Left forelimb (tissue), 1 donor: ENCODE results near the gene JPT2.
"Not testable (repeated sequence)": the region's sequence is repeated elsewhere in the genome, so short reads cannot be mapped to it uniquely, and the experiment has no call there.

ENCODE experiments used
- DNase-seq: peaks from one replicate; pipeline ENCODE4 v3.0.0-alpha.2; 2018; ENCODE audit warnings: low spot score

The JPT2 gene

GRCh38 chr16:1676661-1677060 lies 1.4 kb upstream of the JPT2 start:
- DNase-seq = no peak

DNA sequence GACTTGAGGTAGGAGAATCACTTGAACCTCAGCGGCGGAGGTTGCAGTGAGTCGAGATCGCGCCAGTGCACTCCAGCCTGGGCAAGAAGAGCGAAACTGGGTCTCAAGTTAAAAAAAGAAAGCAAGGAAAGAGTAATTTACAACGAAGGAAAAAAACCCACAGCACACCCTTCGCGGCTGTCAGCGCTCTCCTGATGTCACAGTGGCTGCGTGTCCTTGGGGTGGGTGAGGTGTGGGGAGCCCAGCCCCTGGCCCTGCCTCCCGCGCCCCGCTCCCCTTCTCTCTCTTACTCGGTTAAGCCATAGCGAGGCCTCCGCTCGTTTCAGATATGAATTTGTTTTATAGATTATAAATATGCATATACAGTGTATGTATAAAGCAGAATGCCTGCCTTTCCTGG lies 740 bp upstream of the JPT2 start:
- DNase-seq = no peak

- DNase-seq = no peak
Observed at GRCh38 chr16:1678500-1679098, 520 bp downstream of the JPT2 start.

- DNase-seq = no peak
Observed at GRCh38 chr16:1680361-1680760, 2.3 kb downstream of the JPT2 start.

- no peak for DNase-seq
Observed at GRCh38 chr16:1681032-1681431, 3.0 kb downstream of the JPT2 start.

- no peak for DNase-seq
Observed at GRCh38 chr16:1687427-1688316, 9.6 kb downstream of the JPT2 start.

GRCh38 chr16:1688807-1689560 lies 10.9 kb downstream of the JPT2 start:
- no peak for DNase-seq

DNA sequence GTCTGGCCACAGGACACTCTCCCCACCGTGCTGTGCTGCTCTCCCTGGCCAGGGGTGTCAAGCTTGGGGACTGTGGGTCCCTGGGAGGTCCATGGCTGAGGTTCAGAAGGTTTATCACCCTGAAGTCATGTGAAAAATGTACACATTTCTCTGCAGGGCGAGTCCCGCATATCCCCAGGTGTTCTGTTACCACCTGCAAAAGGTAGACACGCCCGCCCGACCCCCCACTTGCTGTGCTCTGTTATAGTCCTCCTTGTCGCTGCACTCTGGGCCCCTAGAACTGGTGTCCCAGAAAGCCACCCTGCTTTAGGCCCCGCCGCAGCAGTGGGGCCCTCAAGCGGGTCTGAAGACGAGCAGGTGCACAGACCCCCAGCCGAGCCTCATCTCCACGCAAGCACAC lies 11.8 kb downstream of the JPT2 start:
- DNase-seq = no peak

DNA sequence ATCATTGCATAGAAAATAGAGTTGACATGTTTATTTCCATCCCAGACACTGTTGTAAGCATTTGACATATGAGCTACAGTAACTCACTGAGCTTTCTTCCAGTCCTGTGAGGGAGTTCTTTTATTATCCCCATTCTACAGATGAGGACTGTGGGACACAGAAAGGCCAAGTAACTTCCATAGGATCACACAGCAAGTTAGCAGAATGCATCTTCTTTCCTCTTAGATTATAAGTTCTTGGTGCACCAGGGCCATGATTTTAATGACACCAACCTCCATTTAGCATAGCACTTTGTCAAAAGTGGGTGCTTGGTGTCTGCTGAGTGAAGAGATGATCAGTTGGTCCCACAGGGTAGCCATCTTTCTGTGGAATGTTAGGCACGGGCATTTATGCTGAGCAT lies 12.7 kb downstream of the JPT2 start:
- DNase-seq = no peak

- no peak for DNase-seq
Observed at GRCh38 chr16:1691276-1691675, 13.2 kb downstream of the JPT2 start.

DNA sequence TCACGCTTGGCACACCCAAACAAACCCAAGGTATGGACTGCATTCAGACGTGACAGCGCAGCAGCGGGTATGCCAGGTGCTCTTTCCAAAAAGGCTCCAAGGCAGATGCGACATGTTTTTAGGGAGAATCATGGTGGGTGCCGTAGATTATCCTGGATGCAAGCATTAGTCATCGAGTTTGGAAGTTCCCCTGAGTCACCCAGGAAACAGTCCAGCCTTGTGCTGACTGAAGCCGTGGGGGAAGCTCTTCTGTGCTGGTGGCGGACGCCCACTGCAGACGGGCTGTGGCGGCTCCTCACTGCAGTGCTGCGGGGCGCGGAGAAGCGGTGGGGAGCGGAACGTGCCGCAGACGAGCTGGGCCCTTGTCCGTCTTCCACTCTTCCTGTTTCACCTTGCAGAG lies 13.9 kb downstream of the JPT2 start:
- DNase-seq = no peak

GRCh38 chr16:1696863-1697262 lies 18.8 kb downstream of the JPT2 start:
- DNase-seq = no peak

DNA sequence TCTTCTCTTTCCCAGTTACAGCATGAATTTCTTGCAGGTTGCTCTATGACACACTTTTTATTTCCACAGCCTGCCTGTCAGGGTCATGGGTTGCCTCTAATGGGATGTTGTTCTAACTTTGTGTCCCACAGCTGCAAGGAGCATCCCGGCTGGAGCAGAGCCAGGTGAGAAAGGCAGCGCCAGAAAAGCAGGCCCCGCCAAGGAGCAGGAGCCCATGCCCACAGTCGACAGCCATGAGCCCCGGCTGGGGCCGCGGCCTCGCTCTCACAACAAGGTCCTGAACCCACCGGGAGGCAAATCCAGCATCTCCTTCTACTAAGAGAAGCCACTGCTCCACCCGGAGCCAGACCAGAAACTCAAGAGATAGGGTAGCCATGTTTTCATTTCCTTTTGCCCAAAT lies 20.6 kb downstream of the JPT2 start:
- peak; percentile 34 for DNase-seq

GRCh38 chr16:1700246-1700645 lies 22.2 kb downstream of the JPT2 start:
- no peak for DNase-seq

DNA sequence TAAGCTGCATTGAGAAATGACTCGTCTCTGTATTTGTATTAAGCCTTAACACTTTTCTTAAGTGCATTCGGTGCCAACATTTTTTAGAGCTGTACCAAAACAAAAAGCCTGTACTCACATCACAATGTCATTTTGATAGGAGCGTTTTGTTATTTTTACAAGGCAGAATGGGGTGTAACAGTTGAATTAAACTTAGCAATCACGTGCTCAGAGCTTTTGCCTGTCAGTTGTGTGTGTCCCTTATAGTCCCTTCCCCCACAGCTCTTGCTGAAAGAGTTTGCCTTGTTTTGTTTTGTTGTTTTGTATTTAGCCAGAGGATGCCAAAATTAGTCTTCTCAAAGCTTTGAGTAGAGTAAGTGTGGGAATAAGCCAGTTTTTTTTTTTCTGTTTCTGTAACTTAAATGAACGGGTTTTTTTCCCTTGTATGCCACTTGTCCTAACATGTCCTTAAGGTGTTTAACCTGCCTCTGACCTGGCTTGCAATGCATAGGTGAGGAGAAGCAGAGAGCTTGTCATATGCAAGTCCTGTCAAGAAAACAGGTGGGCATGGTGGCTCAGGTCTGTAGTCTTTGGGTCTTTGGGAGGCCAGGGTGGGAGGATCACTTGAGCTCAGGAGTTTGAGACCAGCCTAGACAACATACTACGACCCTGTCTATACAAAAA lies 23.3 kb downstream of the JPT2 start:
- DNase-seq = no peak

DNA sequence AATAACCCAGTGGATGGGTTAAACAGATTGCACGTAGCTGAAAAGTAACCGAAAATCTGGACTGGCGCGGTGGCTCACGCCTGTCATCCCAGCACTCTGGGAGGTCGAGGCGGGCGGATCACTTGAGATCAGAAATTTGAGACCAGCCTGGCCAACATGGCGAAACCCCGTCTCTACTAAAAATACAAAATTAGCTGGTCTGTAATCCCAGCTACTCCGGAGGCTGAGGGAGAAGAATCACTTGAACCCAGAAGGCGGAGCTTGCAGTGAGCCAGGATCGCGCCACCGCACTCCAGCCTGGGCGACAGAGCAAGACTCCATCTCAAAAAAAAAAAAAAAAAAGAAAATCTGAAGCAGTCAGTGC lies 27.2 kb downstream of the JPT2 start:
- DNase-seq = not testable (repeated sequence)

DNA sequence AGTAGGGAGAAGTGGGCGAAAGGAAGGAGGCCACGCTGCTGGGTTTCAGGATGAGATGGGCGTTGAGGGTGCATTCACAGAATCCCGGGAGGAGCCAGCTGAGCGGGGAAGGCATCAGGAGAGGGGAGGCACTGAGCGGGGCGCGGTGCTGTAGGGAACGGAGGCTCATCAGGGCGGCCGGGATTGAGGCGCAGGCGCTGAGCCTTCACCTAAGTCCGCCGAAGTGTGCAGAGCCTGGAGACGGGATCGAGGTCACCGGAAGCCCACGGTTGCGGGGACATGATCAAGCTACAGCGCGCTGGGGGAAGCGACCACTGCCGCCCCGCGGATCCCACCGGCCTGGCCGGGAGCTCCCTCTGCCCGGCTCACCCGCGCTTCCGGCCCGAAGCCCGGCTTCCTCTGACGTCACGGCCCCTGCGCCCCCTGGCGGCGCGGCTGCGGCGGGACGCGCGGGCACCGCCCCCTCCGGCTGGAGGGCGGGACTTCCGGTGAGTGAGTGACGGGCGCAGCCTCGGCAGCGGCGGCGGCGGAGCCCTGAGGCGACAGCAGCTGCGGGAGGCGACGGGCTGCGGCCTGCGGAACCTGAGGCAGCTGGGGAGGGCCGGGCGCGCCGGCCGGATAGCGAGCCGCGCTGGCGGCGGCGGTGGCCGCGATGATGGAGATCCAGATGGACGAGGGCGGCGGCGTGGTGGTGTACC lies 27.8 kb downstream of the JPT2 start, which contains the start of gene MAPK8IP3:
Gene MAPK8IP3 (plus strand): TSS at position 508 of the 698 bp plus-strand sequence. CDS start 145 bp downstream, at position 653.
- peak; percentile 99 for DNase-seq

GRCh38 chr16:1706386-1707192 lies 28.5 kb downstream of the JPT2 start:
- DNase-seq = no peak

DNA sequence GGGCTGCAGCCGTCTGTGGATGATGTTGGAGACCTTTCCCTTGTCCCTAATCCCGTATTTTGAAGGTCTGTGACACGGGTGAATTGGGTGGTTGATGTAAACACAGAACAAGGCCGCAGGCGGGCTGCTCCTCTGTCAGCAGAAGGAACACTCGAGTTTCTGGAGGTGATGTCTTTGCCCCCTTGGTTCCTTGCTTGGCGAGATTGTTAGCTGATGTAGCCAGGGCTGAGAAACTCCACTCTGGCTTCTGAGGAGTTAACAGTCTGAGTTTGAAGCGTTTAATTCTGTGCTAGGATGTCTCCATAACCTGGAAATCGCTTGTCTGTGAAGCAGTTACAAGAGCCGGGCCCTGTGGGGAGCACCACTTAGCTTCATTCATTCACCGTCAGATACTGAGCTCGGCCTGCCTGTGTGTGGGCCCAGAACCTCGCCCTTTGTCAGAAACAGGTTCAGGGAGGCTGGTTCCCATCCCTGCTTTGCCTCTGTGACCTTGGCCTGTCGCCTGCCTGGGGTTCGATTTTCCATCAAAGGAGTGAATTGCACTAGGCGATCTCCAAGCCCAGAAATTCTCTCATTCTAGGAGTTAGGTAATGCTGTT lies 29.2 kb downstream of the JPT2 start:
- DNase-seq = no peak

GRCh38 chr16:1708083-1708767 lies 30.1 kb downstream of the JPT2 start:
- no peak for DNase-seq
